H1 (cell line): ENCODE data around the gene IQGAP3. TPM values are rescaled to one million over a fixed set of nuclear protein-coding genes. Genes with fewer than 3 reads are reported as not detected.

Source experiments
- CTCF ChIA-PET: fragments of 300-600 bp; sonication (Branson Sonifier 250); formaldehyde crosslinking; loops from one replicate; lab custom pipeline; 2021; ENCODE audit not compliant: partially characterized antibody; lab: Charles Lee
- POLR2A ChIA-PET: fragments of 300-600 bp; sonication (Branson Sonifier 250); formaldehyde crosslinking; loops from one replicate; lab custom pipeline; 2021; ENCODE audit warnings: inconsistent platforms; ENCODE audit not compliant: partially characterized antibody; lab: Charles Lee
- DNase-seq, 2 experiments: peaks; one replicate each; pipeline versions ENCODE4 v3.0.0 to v3.0.0-alpha.2; 2010 to 2022; ENCODE audit warnings: low spot score in 2 of 2, low read depth in 1 of 2, mixed read lengths in 1 of 2
- FAIRE-seq: peaks from 2 replicates; lab custom pipeline; 2011; peaks lifted over from hg19 to GRCh38; lab: Jason Lieb, UNC
- H2AFZ ChIP-seq: 2 replicates; pipeline ENCODE4 v1.8.1; 2012; ENCODE audit warnings: low read length, inconsistent platforms
- H2AK5ac ChIP-seq: 2 replicates; pipeline ENCODE4 v1.6.1; 2013; ENCODE audit warnings: low read depth, low read length
- H2BK120ac ChIP-seq: replicated peaks from 2 replicates; pipeline ENCODE3; 2013; ENCODE audit warnings: low read depth, low read length, inconsistent platforms
- H2BK12ac ChIP-seq: 2 replicates; pipeline ENCODE4 v1.6.1; 2013; ENCODE audit warnings: low read depth, low read length
- H2BK15ac ChIP-seq: 2 replicates; pipeline ENCODE4 v1.6.1; 2013; ENCODE audit warnings: low read length
- H2BK20ac ChIP-seq: 2 replicates; pipeline ENCODE4 v1.6.1; 2013; ENCODE audit warnings: low read length
- H2BK5ac ChIP-seq: 2 replicates; pipeline ENCODE4 v1.6.1; 2013; ENCODE audit warnings: low read depth, low read length
- H3K14ac ChIP-seq: 2 replicates; pipeline ENCODE4 v1.6.1; 2013; ENCODE audit warnings: inconsistent platforms; ENCODE audit not compliant: insufficient read length
- H3K18ac ChIP-seq: 2 replicates; pipeline ENCODE4 v1.6.1; 2013; ENCODE audit warnings: low read length; ENCODE audit errors: extremely low read depth
- H3K23ac ChIP-seq: 2 replicates; pipeline ENCODE4 v1.6.1; 2013; ENCODE audit warnings: inconsistent platforms; ENCODE audit not compliant: insufficient read length
- H3K23me2 ChIP-seq: 2 replicates; pipeline ENCODE4 v1.6.1; 2013; ENCODE audit warnings: low read depth, low read length
- H3K27ac ChIP-seq: 2 replicates; pipeline ENCODE4 v1.6.1; 2011; ENCODE audit warnings: low read depth, low read length, inconsistent platforms
- H3K27me3 ChIP-seq, 4 experiments: replicated peaks in 1 of 4; 1 replicate in 1 of 4; 2 replicates in 3 of 4; pipeline versions ENCODE4 v1.6.1 to v1.8.1; 2011 to 2013; ENCODE audit warnings: low read length in 3 of 4, mild to moderate bottlenecking in 3 of 4, inconsistent platforms in 2 of 4, mixed read lengths in 2 of 4, moderate library complexity in 1 of 4; ENCODE audit not compliant: control insufficient read depth in 3 of 4, insufficient read depth in 3 of 4; ENCODE audit errors: extremely low read depth in 1 of 4
- H3K36me3 ChIP-seq, 4 experiments: 2 replicates each; pipeline versions ENCODE4 v1.6.1 to v1.8.1; 2011 to 2013; ENCODE audit warnings: mild to moderate bottlenecking in 4 of 4, low read length in 3 of 4, moderate library complexity in 2 of 4, control low read depth in 1 of 4, inconsistent platforms in 1 of 4; ENCODE audit not compliant: insufficient read depth in 4 of 4, control insufficient read depth in 2 of 4
- H3K4ac ChIP-seq: replicated peaks from 2 replicates; pipeline ENCODE3; 2013; ENCODE audit warnings: low read length, low read depth, mixed read lengths, inconsistent platforms; ENCODE audit not compliant: insufficient read length
- H3K4me1 ChIP-seq, 4 experiments: replicated peaks in 1 of 4; 1 replicate in 1 of 4; 2 replicates in 3 of 4; pipeline versions ENCODE4 v1.6.1 to v1.8.1; 2011 to 2013; ENCODE audit warnings: low read length in 3 of 4, inconsistent platforms in 2 of 4, mixed read lengths in 1 of 4; ENCODE audit not compliant: insufficient read depth in 4 of 4, control insufficient read depth in 3 of 4
- H3K4me2 ChIP-seq, 2 experiments: 2 replicates each; pipeline versions ENCODE4 v1.6.1 to v1.8.1; 2011 to 2013; ENCODE audit warnings: low read depth in 2 of 2, low read length in 2 of 2, control low read depth in 1 of 2, inconsistent platforms in 1 of 2, mild to moderate bottlenecking in 1 of 2; ENCODE audit not compliant: insufficient read depth in 1 of 2
- H3K4me3 ChIP-seq, 4 experiments: fragments of 200-600, 300-600 bp in 1 of 4; sonication (generic), shearing (Covaris generic), sonication (Bioruptor Twin) in 1 of 4; 2 replicates each; pipeline versions ENCODE4 v1.5.1 to v1.8.1; 2011 to 2016; ENCODE audit warnings: low read length in 4 of 4, low read depth in 3 of 4, control low read depth in 2 of 4, inconsistent platforms in 2 of 4, mild to moderate bottlenecking in 2 of 4, mixed read lengths in 1 of 4, moderate library complexity in 1 of 4; ENCODE audit not compliant: insufficient read depth in 2 of 4; ENCODE audit errors: extremely low read depth in 1 of 4
- H3K56ac ChIP-seq: replicated peaks from 2 replicates; pipeline ENCODE3; 2013; ENCODE audit warnings: low read depth, mild to moderate bottlenecking, mixed read lengths, low read length, inconsistent platforms; ENCODE audit not compliant: insufficient read length
- H3K79me1 ChIP-seq: 2 replicates; pipeline ENCODE4 v1.6.1; 2013; ENCODE audit warnings: low read depth, low read length, control low read depth
- H3K79me2 ChIP-seq, 2 experiments: 2 replicates each; pipeline versions ENCODE4 v1.6.1 to v1.8.1; 2012 to 2013; ENCODE audit warnings: low read length in 2 of 2, mild to moderate bottlenecking in 2 of 2, inconsistent platforms in 1 of 2; ENCODE audit not compliant: insufficient read depth in 2 of 2, control insufficient read depth in 1 of 2
- H3K9ac ChIP-seq, 4 experiments: replicated peaks in 1 of 4; 1 replicate in 1 of 4; 2 replicates in 3 of 4; pipeline versions ENCODE4 v1.6.1 to v1.8.1; 2011 to 2013; ENCODE audit warnings: low read depth in 3 of 4, low read length in 3 of 4, control low read depth in 2 of 4, mild to moderate bottlenecking in 2 of 4, moderate library complexity in 2 of 4, inconsistent platforms in 1 of 4; ENCODE audit errors: extremely low read depth in 1 of 4
- H3K9me3 ChIP-seq, 2 experiments: 2 replicates each; pipeline versions ENCODE4 v1.6.1 to v1.8.1; 2012 to 2013; ENCODE audit warnings: mild to moderate bottlenecking in 2 of 2, moderate library complexity in 2 of 2, control low read depth in 1 of 2, inconsistent platforms in 1 of 2, low read depth in 1 of 2, low read length in 1 of 2, mixed read lengths in 1 of 2; ENCODE audit not compliant: insufficient read depth in 2 of 2
- H4K20me1 ChIP-seq, 2 experiments: replicated peaks in 1 of 2; 2 replicates each; pipeline versions ENCODE3 to v1.8.1; 2011 to 2013; ENCODE audit warnings: inconsistent platforms in 2 of 2, low read length in 2 of 2, mild to moderate bottlenecking in 1 of 2; ENCODE audit not compliant: insufficient read depth in 2 of 2, control insufficient read depth in 1 of 2
- H4K5ac ChIP-seq: 2 replicates; pipeline ENCODE4 v1.6.1; 2013; ENCODE audit warnings: low read length, low read depth, mixed read lengths, inconsistent platforms; ENCODE audit not compliant: insufficient read length
- H4K8ac ChIP-seq: 2 replicates; pipeline ENCODE4 v1.8.0; 2013; ENCODE audit warnings: mild to moderate bottlenecking, moderate library complexity, low read length, inconsistent platforms; ENCODE audit not compliant: insufficient read depth; ENCODE audit errors: extremely low read depth
- H4K91ac ChIP-seq: replicated peaks from 2 replicates; pipeline ENCODE3; 2013; ENCODE audit warnings: low read length, mixed read lengths, inconsistent platforms; ENCODE audit not compliant: insufficient read length
- BRCA1 ChIP-seq: IDR thresholded peaks from 2 replicates; pipeline ENCODE4 v1.6.1; 2012; ENCODE audit warnings: low read depth, low read length, improper control_type of control experiment
- CBX8 ChIP-seq: fragments of 300-800, 300-1000 bp; sonication (generic); IDR thresholded peaks from 2 replicates; pipeline ENCODE4 v1.7.1; 2016; ENCODE audit warnings: low read depth, low read length, borderline replicate concordance
- KDM5A ChIP-seq: fragments of 200-600 bp; IDR thresholded peaks from 2 replicates; pipeline ENCODE4 v1.7.1; 2012; ENCODE audit warnings: mild to moderate bottlenecking, low read length, inconsistent platforms, mixed read lengths
- NANOG ChIP-seq: IDR thresholded peaks from 2 replicates; pipeline ENCODE4 v1.6.1; 2011; ENCODE audit warnings: low read length, low read depth, mild to moderate bottlenecking, inconsistent platforms; ENCODE audit not compliant: insufficient read depth, poor library complexity, severe bottlenecking
- PHF8 ChIP-seq: fragments of 200-600 bp; sonication (generic); conservative IDR thresholded peaks from 2 replicates; pipeline ENCODE4 v1.7.1; 2012; ENCODE audit warnings: low read depth, mild to moderate bottlenecking, inconsistent platforms, low read length, moderate library complexity
- POLR2AphosphoS5 ChIP-seq: IDR thresholded peaks from 2 replicates; pipeline ENCODE4 v1.6.1; 2011; ENCODE audit warnings: low read depth, low read length
- RAD21 ChIP-seq, 2 experiments: IDR thresholded peaks in 1 of 2; conservative IDR thresholded peaks in 1 of 2; 2 replicates each; pipeline ENCODE4 v1.6.1; 2011; ENCODE audit warnings: low read depth in 2 of 2, low read length in 2 of 2, improper control_type of control experiment in 1 of 2, inconsistent platforms in 1 of 2, mild to moderate bottlenecking in 1 of 2, moderate library complexity in 1 of 2
- SP2 ChIP-seq: IDR thresholded peaks from 2 replicates; pipeline ENCODE4 v1.6.1; 2012; ENCODE audit warnings: mild to moderate bottlenecking, low read length, inconsistent platforms
- TCF12 ChIP-seq: IDR thresholded peaks from 2 replicates; pipeline ENCODE4 v1.6.1; 2011; ENCODE audit warnings: low read depth, mild to moderate bottlenecking, low read length
- WGBS, 2 experiments: shearing (Covaris generic) in 1 of 2; methylation state at CpG; one replicate each; pipeline versions ENCODE4 v1.1.6 to v1.1.7; 2013 to 2015; ENCODE audit warnings: low lambda C conversion rate in 2 of 2, mixed read lengths in 2 of 2, inconsistent platforms in 1 of 2, low coverage in 1 of 2, missing lambda C conversion rate in 1 of 2; ENCODE audit not compliant: insufficient replicate concordance in 2 of 2, insufficient coverage in 1 of 2, insufficient read length in 1 of 2; ENCODE audit errors: extremely low coverage in 1 of 2, missing lambda C conversion rate in 1 of 2; 5-methylcytosine and 5-hydroxymethylcytosine counted together
- polyA plus RNA-seq, 7 experiments: library from polyadenylated mRNA; depleted of rRNA in 3 of 7; stranded (reverse) in 5 of 7; unstranded in 2 of 7; fragments of >200 nt in 5 of 7; fragments of 200-250 nt in 2 of 7; gene quantifications; 1 replicate in 5 of 7; 2 replicates in 1 of 7; 4 replicates in 1 of 7; pipeline versions ENCODE4 v1.2.1 to v1.2.3, GENCODE V29; 2011 to 2013; ENCODE audit warnings: missing spikeins in 2 of 7, mixed read lengths in 2 of 7
- total RNA-seq: library from RNA; stranded (reverse); fragmentation: NEBNext Ultra II Directional; extraction: Animal tissue kit (Norgen Biotek cat#: 25700); gene quantifications from 2 replicates; pipeline ENCODE4 v1.2.1, GENCODE V29; 2021

Gene IQGAP3
- total and polyA plus RNA-seq, 2 of the 8 experiments (the other 6 are each of a cell fraction or from before 2014, with no cell fraction given) = 14.6 to 22.3 TPM

DNA sequence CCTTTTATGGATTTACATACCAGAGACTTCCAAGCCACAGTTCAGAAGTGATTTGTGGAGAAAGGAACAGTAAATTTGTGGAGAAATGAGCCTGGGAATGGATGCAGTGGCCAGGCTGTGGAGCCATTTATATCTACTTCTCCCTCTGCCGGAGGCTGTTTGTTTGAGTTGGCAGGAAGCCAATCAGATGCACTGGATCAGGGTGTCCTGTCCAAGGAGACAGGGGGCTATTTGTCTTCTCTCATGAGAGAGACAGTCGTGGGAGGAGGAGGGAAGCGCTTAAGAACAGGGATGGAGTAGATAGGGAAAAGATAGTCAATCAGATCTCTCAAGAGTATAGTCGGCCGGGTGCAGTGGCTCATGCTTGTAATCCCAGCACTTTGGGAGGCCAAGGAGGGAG, 44.1 kb upstream of the IQGAP3 start:
- no peaks in the 10 kb centered on the region for H3K9me3 ChIP-seq
- CTCF ChIA-PET = interaction anchor here (0.6 to 43.0 kb wide), 9 partner anchors 8 to 68 kb away, joined by 3 to 868 read pairs (median 19); partner anchors contain the start of genes BCAN, GPATCH4, NAXE and NES

More for the DNA sequence above, 44.1 kb upstream of the IQGAP3 start:
- Histone ChIP-seq H2BK5ac (no peak overlapping the region), H3K14ac (no peak overlapping the region), H4K5ac (no peak overlapping the region), H3K23me2 (no peaks in the 10 kb centered on the region), H3K79me2 (no peaks in the 10 kb centered on the region), H3K18ac (no peak overlapping the region), H2BK120ac (no peak overlapping the region), H3K56ac (no peak overlapping the region), H3K79me1 (no peaks in the 10 kb centered on the region), H3K4me3 (no peak overlapping the region), H3K4me1 (no peaks in the 10 kb centered on the region; a peak in 1 of 7 replicates), H2AFZ (no peak overlapping the region), H2BK20ac (no peak overlapping the region), H3K4ac (no peak overlapping the region), H3K4me2 (no peak overlapping the region), H2BK12ac (no peak overlapping the region), H2AK5ac (no peak overlapping the region), H3K27me3 (peaks cover 0 to 17% (median 9%) of the 10 kb centered on the region in 4 experiments; a peak in 4 of 7 replicates), H4K8ac (no peak overlapping the region), H3K27ac (no peak overlapping the region), H3K36me3 (no peaks in the 10 kb centered on the region), H3K23ac (no peak overlapping the region), H3K9ac (no peak overlapping the region), H4K20me1 (no peaks in the 10 kb centered on the region), H2BK15ac (no peak overlapping the region), H4K91ac (no peak overlapping the region)
- POLR2A ChIA-PET = no interaction called here
- no peak for TF ChIP-seq PHF8
- no peak for TF ChIP-seq NANOG
- no peak for TF ChIP-seq KDM5A
- no peak for TF ChIP-seq SP2
- TF ChIP-seq RAD21 (IDR thresholded peaks at IDR 0.05 in 1 of 2, conservative IDR thresholded peaks at IDR 0.05 in 1 of 2; ENCODE audit: low read depth in 2 of 2, low read length in 2 of 2) = no peak
- TF ChIP-seq TCF12 = no peak
- no peak for TF ChIP-seq CBX8
- no peak for TF ChIP-seq POLR2AphosphoS5
- no peak for TF ChIP-seq BRCA1
- 81% methylated on average over 5 of the region's 5 CpGs; no CpG with 5 or more reads in 1 of the 2 experiments for WGBS, 2 experiments
- DNase-seq (no peak), FAIRE-seq (no peak)
